MM.1S (cell line): Measurements from ENCODE around the gene PILRB.

Experiments
- DNase-seq: peaks from one replicate; pipeline ENCODE4 v3.0.0-alpha.2; 2015
- H2AFZ ChIP-seq: fragments of 300-600 bp; sonication (generic); 2 replicates; pipeline ENCODE4 v1.6.0; 2016; ENCODE audit warnings: antibody characterized with exemption, low read length
- H3F3A ChIP-seq: fragments of 300-600 bp; sonication (generic); 2 replicates; pipeline ENCODE4 v1.6.1; 2016; ENCODE audit warnings: mild to moderate bottlenecking, antibody characterized with exemption, low read length, moderate library complexity, mixed read lengths; ENCODE audit not compliant: insufficient read depth
- H3K27ac ChIP-seq: fragments of 300-600 bp; sonication (generic); 2 replicates; pipeline ENCODE4 v1.5.1; 2016; ENCODE audit warnings: mild to moderate bottlenecking, low read length
- H3K27me3 ChIP-seq: fragments of 300-600 bp; sonication (generic); replicated peaks from 2 replicates; pipeline ENCODE4 v1.6.0; 2016; ENCODE audit warnings: low read length; ENCODE audit not compliant: insufficient read depth
- H3K36me3 ChIP-seq: fragments of 300-600 bp; sonication (generic); replicated peaks from 2 replicates; pipeline ENCODE4 v1.6.1; 2016; ENCODE audit warnings: mild to moderate bottlenecking, low read length, mixed read lengths; ENCODE audit not compliant: insufficient read depth
- H3K4me1 ChIP-seq: fragments of 300-600 bp; sonication (generic); 2 replicates; pipeline ENCODE4 v1.6.1; 2016; ENCODE audit warnings: low read length, mixed read lengths
- H3K4me2 ChIP-seq: fragments of 300-600 bp; sonication (generic); 2 replicates; pipeline ENCODE4 v1.6.0; 2016; ENCODE audit warnings: low read depth, low read length
- H3K4me3 ChIP-seq: fragments of 300-600 bp; sonication (generic); 2 replicates; pipeline ENCODE4 v1.5.1; 2016; ENCODE audit warnings: low read length, mixed read lengths
- H3K79me2 ChIP-seq: fragments of 300-600 bp; sonication (generic); 2 replicates; pipeline ENCODE4 v1.6.1; 2016; ENCODE audit warnings: mixed run types, low read length, mixed read lengths
- H3K9ac ChIP-seq: fragments of 300-600 bp; sonication (generic); 2 replicates; pipeline ENCODE4 v1.6.1; 2016; ENCODE audit warnings: low read length, mixed read lengths
- H3K9me2 ChIP-seq: fragments of 300-600 bp; sonication (generic); replicated peaks from 2 replicates; pipeline ENCODE4 v1.6.1; 2016; ENCODE audit warnings: mild to moderate bottlenecking, low read length, mixed read lengths; ENCODE audit not compliant: insufficient read depth
- H3K9me3 ChIP-seq: fragments of 300-600 bp; sonication (generic); replicated peaks from 2 replicates; pipeline ENCODE4 v1.6.1; 2016; ENCODE audit warnings: mild to moderate bottlenecking, low read length, mixed read lengths; ENCODE audit not compliant: insufficient read depth
- H4K20me1 ChIP-seq: fragments of 300-600 bp; sonication (generic); 2 replicates; pipeline ENCODE4 v1.6.1; 2016; ENCODE audit warnings: mild to moderate bottlenecking, low read length, moderate library complexity, mixed read lengths; ENCODE audit not compliant: insufficient read depth
- CTCF ChIP-seq: fragments of 300-600 bp; sonication (generic); IDR thresholded peaks from 2 replicates; pipeline ENCODE4 v1.5.1; 2016; ENCODE audit warnings: antibody characterized with exemption, low read length, mixed read lengths
- EZH2 ChIP-seq: fragments of 300-600 bp; sonication (generic); optimal IDR thresholded peaks from 2 replicates; pipeline ENCODE3; 2017; ENCODE audit warnings: low read depth, mild to moderate bottlenecking, antibody characterized with exemption, low read length, mixed read lengths
- EZH2phosphoT487 ChIP-seq: fragments of 300-600 bp; sonication (generic); IDR thresholded peaks from 2 replicates; pipeline ENCODE4 v1.6.1; 2018; ENCODE audit warnings: antibody characterized with exemption, low read length

Gene PILRB

GRCh38 chr7:100384628-100385294, 26.8 kb downstream of the PILRB start:
- TF ChIP-seq CTCF = no peak
- TF ChIP-seq EZH2 = no peak
- no peaks in the 10 kb centered on the region for H3K36me3 ChIP-seq
- no peaks in the 10 kb centered on the region for H3K9me3 ChIP-seq
- H3K27me3 ChIP-seq = no peaks in the 10 kb centered on the region
- no peaks in the 10 kb centered on the region for H3F3A ChIP-seq
- no peaks in the 10 kb centered on the region for H4K20me1 ChIP-seq
- H3K9me2 ChIP-seq = no peaks in the 10 kb centered on the region
- no peak overlapping the region for H3K4me3 ChIP-seq
- H3K79me2 ChIP-seq = no peaks in the 10 kb centered on the region
- H3K4me2 ChIP-seq = no peak overlapping the region
- no peak for DNase-seq
- no peak overlapping the region for H2AFZ ChIP-seq
- no peak overlapping the region for H3K9ac ChIP-seq
- H3K4me1 ChIP-seq = no peaks in the 10 kb centered on the region
- no peak overlapping the region for H3K27ac ChIP-seq

GRCh38 chr7:100386940-100387339, 29.0 kb downstream of the PILRB start:
- no peaks in the 10 kb centered on the region for H4K20me1 ChIP-seq
- no peaks in the 10 kb centered on the region for H3F3A ChIP-seq
- no peak overlapping the region for H2AFZ ChIP-seq
- no peak overlapping the region for H3K27ac ChIP-seq
- no peak overlapping the region for H3K4me3 ChIP-seq
- no peak overlapping the region for H3K4me2 ChIP-seq
- H3K79me2 ChIP-seq = no peaks in the 10 kb centered on the region
- no peaks in the 10 kb centered on the region for H3K27me3 ChIP-seq
- TF ChIP-seq CTCF = no peak
- no peak for TF ChIP-seq EZH2
- no peak for TF ChIP-seq EZH2phosphoT487
- no peaks in the 10 kb centered on the region for H3K9me2 ChIP-seq
- H3K36me3 ChIP-seq = no peaks in the 10 kb centered on the region
- H3K4me1 ChIP-seq = no peaks in the 10 kb centered on the region
- no peaks in the 10 kb centered on the region for H3K9me3 ChIP-seq
- H3K9ac ChIP-seq = no peak overlapping the region
- DNase-seq = no peak

- Histone ChIP-seq H3F3A (no peaks in the 10 kb centered on the region), H3K9me3 (no peaks in the 10 kb centered on the region), H3K27me3 (no peaks in the 10 kb centered on the region), H3K27ac (no peak overlapping the region), H2AFZ (no peak overlapping the region), H3K9ac (no peak overlapping the region), H3K36me3 (no peaks in the 10 kb centered on the region), H3K4me1 (no peaks in the 10 kb centered on the region), H3K4me2 (no peak overlapping the region), H4K20me1 (no peaks in the 10 kb centered on the region), H3K79me2 (no peaks in the 10 kb centered on the region), H3K9me2 (no peaks in the 10 kb centered on the region), H3K4me3 (no peak overlapping the region)
- TF ChIP-seq EZH2 (no peak), CTCF (no peak), EZH2phosphoT487 (no peak)
- DNase-seq = no peak
These were observed 29.8 kb downstream of the PILRB start for GRCh38 chr7:100387695-100388094.
